HL-60 (cell line): ENCODE data around the gene AKR1D1.

Experiments
- DNase-seq, 2 experiments: peaks; one replicate each; pipeline ENCODE4 v3.0.0-alpha.2; 2010 to 2020; ENCODE audit warnings: low read depth in 1 of 2, low spot score in 1 of 2
- H3K27ac ChIP-seq: fragments of 250-450 bp; sonication (Bioruptor Pico); replicated peaks from 2 replicates; pipeline ENCODE4 v1.5.1; 2020; ENCODE audit warnings: mild to moderate bottlenecking, moderate library complexity
- H3K27me3 ChIP-seq: fragments of 250-450 bp; sonication (Bioruptor Pico); 2 replicates; pipeline ENCODE4 v1.5.1; 2021; ENCODE audit warnings: mild to moderate bottlenecking, moderate library complexity; ENCODE audit not compliant: insufficient read depth, poor library complexity, severe bottlenecking
- H3K4me3 ChIP-seq: replicated peaks from 2 replicates; pipeline ENCODE4 v1.5.1; 2011; ENCODE audit warnings: mild to moderate bottlenecking, control low read depth, low read length; ENCODE audit not compliant: insufficient read depth
- GABPA ChIP-seq: IDR thresholded peaks from 2 replicates; pipeline ENCODE4 v1.6.1; 2012; ENCODE audit warnings: low read depth
- POLR2AphosphoS5 ChIP-seq: IDR thresholded peaks from 2 replicates; pipeline ENCODE4 v1.6.1; 2012; ENCODE audit warnings: low read depth
- SPI1 ChIP-seq: IDR thresholded peaks from 2 replicates; pipeline ENCODE4 v1.6.1; 2012; ENCODE audit warnings: low read depth, mild to moderate bottlenecking, borderline replicate concordance
- TF ChIP-seq, protein P1 (sequence below): IDR thresholded peaks from one replicate; pipeline ENCODE4 v1.5.1; 2011; ENCODE audit warnings: low read length, control low read depth, inconsistent platforms; ENCODE audit not compliant: insufficient read depth
- TF ChIP-seq, protein P2 (sequence below): IDR thresholded peaks from 2 replicates; pipeline ENCODE4 v1.6.1; 2012; ENCODE audit warnings: low read depth; ENCODE audit not compliant: insufficient replicate concordance

The AKR1D1 gene

DNA sequence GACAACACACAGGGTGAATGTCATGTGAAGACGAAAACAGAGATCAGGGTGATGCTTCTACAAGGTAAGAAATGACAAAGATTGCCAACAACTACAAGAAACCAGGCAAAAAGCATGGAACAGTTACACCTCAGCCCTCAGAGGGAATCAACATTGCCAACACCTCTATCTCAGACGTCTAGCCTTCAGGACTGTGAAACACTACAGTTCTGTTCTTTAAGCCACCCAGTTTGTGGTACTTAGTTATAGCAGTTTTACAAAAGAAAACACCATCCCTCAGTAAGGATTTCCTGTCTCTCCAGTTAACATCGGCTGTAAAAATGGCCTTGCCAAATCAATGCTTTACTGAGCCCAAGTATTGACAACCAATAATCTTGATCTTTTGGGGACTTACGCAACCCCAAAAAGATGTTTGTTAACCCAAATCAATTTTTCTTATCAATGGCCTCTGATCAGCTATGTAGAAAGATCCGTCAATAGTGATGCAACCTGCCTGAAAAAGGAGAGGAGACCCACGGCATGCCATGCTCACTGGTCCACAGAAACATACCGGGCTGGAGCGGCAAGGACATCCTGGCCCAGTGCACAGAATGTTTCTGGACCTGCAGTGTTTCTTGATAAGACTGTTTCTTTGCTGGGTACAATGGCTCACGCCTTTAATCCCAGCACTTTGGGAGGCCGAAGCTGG is 44.0 kb downstream of the AKR1D1 start:
- TF ChIP-seq, protein P1, sequence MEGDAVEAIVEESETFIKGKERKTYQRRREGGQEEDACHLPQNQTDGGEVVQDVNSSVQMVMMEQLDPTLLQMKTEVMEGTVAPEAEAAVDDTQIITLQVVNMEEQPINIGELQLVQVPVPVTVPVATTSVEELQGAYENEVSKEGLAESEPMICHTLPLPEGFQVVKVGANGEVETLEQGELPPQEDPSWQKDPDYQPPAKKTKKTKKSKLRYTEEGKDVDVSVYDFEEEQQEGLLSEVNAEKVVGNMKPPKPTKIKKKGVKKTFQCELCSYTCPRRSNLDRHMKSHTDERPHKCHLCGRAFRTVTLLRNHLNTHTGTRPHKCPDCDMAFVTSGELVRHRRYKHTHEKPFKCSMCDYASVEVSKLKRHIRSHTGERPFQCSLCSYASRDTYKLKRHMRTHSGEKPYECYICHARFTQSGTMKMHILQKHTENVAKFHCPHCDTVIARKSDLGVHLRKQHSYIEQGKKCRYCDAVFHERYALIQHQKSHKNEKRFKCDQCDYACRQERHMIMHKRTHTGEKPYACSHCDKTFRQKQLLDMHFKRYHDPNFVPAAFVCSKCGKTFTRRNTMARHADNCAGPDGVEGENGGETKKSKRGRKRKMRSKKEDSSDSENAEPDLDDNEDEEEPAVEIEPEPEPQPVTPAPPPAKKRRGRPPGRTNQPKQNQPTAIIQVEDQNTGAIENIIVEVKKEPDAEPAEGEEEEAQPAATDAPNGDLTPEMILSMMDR: no peak
- TF ChIP-seq, protein P2, sequence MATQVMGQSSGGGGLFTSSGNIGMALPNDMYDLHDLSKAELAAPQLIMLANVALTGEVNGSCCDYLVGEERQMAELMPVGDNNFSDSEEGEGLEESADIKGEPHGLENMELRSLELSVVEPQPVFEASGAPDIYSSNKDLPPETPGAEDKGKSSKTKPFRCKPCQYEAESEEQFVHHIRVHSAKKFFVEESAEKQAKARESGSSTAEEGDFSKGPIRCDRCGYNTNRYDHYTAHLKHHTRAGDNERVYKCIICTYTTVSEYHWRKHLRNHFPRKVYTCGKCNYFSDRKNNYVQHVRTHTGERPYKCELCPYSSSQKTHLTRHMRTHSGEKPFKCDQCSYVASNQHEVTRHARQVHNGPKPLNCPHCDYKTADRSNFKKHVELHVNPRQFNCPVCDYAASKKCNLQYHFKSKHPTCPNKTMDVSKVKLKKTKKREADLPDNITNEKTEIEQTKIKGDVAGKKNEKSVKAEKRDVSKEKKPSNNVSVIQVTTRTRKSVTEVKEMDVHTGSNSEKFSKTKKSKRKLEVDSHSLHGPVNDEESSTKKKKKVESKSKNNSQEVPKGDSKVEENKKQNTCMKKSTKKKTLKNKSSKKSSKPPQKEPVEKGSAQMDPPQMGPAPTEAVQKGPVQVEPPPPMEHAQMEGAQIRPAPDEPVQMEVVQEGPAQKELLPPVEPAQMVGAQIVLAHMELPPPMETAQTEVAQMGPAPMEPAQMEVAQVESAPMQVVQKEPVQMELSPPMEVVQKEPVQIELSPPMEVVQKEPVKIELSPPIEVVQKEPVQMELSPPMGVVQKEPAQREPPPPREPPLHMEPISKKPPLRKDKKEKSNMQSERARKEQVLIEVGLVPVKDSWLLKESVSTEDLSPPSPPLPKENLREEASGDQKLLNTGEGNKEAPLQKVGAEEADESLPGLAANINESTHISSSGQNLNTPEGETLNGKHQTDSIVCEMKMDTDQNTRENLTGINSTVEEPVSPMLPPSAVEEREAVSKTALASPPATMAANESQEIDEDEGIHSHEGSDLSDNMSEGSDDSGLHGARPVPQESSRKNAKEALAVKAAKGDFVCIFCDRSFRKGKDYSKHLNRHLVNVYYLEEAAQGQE: no peak
- no peak for TF ChIP-seq SPI1
- no peak for TF ChIP-seq POLR2AphosphoS5
- no peak for TF ChIP-seq GABPA
- Histone ChIP-seq H3K4me3 (no peak overlapping the region), H3K27me3 (no peaks in the 10 kb centered on the region), H3K27ac (no peak overlapping the region)
- DNase-seq: no peak

DNA sequence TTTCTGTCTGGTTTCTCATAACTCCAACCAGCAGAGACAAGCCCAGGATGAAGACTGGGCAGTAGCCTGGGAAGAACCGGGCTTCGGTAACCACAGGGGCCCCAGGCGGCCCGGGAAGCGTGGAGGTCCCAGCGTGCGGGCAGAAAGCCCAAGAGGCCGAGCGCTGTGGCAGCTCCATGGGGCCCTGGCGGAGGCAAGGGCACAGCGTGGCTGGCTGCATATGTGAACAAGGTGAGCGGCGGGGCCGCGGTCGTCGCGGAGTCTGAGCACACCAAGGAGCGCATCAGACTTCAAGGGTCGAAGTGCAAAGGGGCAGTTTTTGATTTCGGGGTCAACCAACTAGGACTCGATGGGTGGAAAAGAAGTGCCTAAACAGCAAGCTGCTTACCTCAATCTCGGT is 45.9 kb downstream of the AKR1D1 start:
- Histone ChIP-seq H3K4me3 (no peak overlapping the region), H3K27me3 (no peaks in the 10 kb centered on the region), H3K27ac (no peak overlapping the region)
- TF ChIP-seq SPI1 (no peak), GABPA (no peak)
- TF ChIP-seq, protein P2: no peak
- DNase-seq: no peak

DNA sequence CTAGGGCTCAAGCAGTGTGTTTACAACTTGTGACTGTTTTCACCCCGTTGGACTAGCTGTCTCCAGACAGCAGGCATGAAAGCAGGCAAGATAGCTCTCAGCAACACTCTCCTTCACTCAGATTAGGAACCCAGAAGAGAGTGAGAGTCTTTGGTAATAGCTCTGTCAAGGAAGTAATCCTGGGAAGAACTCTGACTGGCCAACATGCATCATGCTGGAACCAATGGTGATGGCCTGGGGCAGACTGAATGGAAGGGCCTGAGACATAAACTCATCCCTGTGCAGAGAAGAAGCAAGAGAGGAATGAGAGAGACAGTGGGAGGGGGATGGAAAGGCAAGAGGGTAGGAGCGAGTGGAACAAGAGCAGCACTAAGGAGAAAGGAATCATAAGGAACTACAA is 48.9 kb downstream of the AKR1D1 start:
- Histone ChIP-seq H3K27ac (no peak overlapping the region), H3K4me3 (no peak overlapping the region), H3K27me3 (no peaks in the 10 kb centered on the region)
- TF ChIP-seq GABPA: no peak
- TF ChIP-seq SPI1: no peak
- TF ChIP-seq, protein P1: no peak
- TF ChIP-seq, protein P2: no peak
- TF ChIP-seq POLR2AphosphoS5: no peak
- no peak for DNase-seq
